ENCODE results near the gene LETMD1.

Gene LETMD1

GRCh38 chr12:51083126-51083833 lies 35.2 kb downstream of the LETMD1 start, which contains the start of gene CSRNP2:
Gene CSRNP2 (minus strand): TSS chr12:51083596. CDS start chr12:51076561, 7,035 bp downstream.
- Histone ChIP-seq H3K9me3 (ENCODE audit: control insufficient read depth, insufficient read depth, low read depth, low read length) (no peaks in the 10 kb centered on the region), H3K36me3 (ENCODE audit: control insufficient read depth in 2 of 2, insufficient read depth in 1 of 2, low read length in 2 of 2) (no peaks in the 10 kb centered on the region), H3K4me3 (ENCODE audit: low read depth, low read length) (peak within 1 kb of the TSS; percentile 91), H3K4me1 (ENCODE audit: control insufficient read depth, insufficient read depth, low read length) (peaks cover 5% of the 10 kb centered on the region; the same call in 1 of the 2 replicates), H3K27ac (ENCODE audit: extremely low read depth, low read depth, low read length) (peak within 1 kb of the TSS; percentile 63)
- CTCF ChIA-PET, result interaction anchor here (0.5 to 0.9 kb wide), 4 partner anchors 207 to 741 kb away, joined by 3 to 5 read pairs (median 3); no protein-coding TSS in a partner anchor
- POLR2A ChIA-PET, result interaction anchor here (0.5 to 2.3 kb wide), 45 partner anchors 9 to 730 kb away, joined by 3 to 23 read pairs (median 5); partner anchors contain the start of genes ATF1, DAZAP2, LETMD1 and POU6F1
- peak; percentile 94 for TF ChIP-seq ZNF184 (tag by site-specific recombination; IDR thresholded peaks at IDR 0.05)
- no peak for TF ChIP-seq ZNF701 (tag by site-specific recombination; IDR thresholded peaks at IDR 0.05)
- peak; percentile 90 for TF ChIP-seq ZFHX2 (tag by site-specific recombination; conservative IDR thresholded peaks at IDR 0.05)
- peak; percentile 87 for TF ChIP-seq ZBTB11 (tag by site-specific recombination; conservative IDR thresholded peaks at IDR 0.05; ENCODE audit: low read depth)
- TF ChIP-seq ZNF280D (tag by site-specific recombination; IDR thresholded peaks at IDR 0.05), result no peak
- peak; percentile 51; the same call in 1 of the 2 replicates for TF ChIP-seq ZNF610 (tag by site-specific recombination; IDR thresholded peaks at IDR 0.05; ENCODE audit: borderline replicate concordance)
- TF ChIP-seq ZNF660 (tag by site-specific recombination; IDR thresholded peaks at IDR 0.05), result peak; percentile 97
- no peak for TF ChIP-seq ZNF558 (tag by site-specific recombination; IDR thresholded peaks at IDR 0.05)
- 0 out of 2 replicates have a peak, but pooled peaks have one; percentile 28 for TF ChIP-seq ZNF624 (tag by site-specific recombination; IDR thresholded peaks at IDR 0.05)
- TF ChIP-seq ZNF629 (tag by site-specific recombination; IDR thresholded peaks at IDR 0.05), result peak; percentile 5; the same call in 1 of the 2 replicates
- no peak for TF ChIP-seq ZNF791 (tag by site-specific recombination; IDR thresholded peaks at IDR 0.05)
- TF ChIP-seq ZNF112 (tag by site-specific recombination; IDR thresholded peaks at IDR 0.05), result no peak
- peak; percentile 95 for TF ChIP-seq ZNF76 (tag by site-specific recombination; IDR thresholded peaks at IDR 0.05; ENCODE audit: borderline replicate concordance, low read depth)
- no peak for TF ChIP-seq ZNF639 (tag by site-specific recombination; IDR thresholded peaks at IDR 0.05)
- no peak for TF ChIP-seq ZNF266 (tag by site-specific recombination; IDR thresholded peaks at IDR 0.05; ENCODE audit: low read depth)
- TF ChIP-seq HIC1 (tag by site-specific recombination; IDR thresholded peaks at IDR 0.05), result peak; percentile 84
- TF ChIP-seq ZNF549 (tag by site-specific recombination; IDR thresholded peaks at IDR 0.05), result no peak; the same call in 1 of the 2 replicates
- no peak; the same call in 1 of the 2 replicates for TF ChIP-seq YY1 (tag by site-specific recombination; IDR thresholded peaks at IDR 0.05)
- TF ChIP-seq ZNF776 (tag by site-specific recombination; IDR thresholded peaks at IDR 0.05; ENCODE audit: borderline replicate concordance), result no peak
- TF ChIP-seq ZNF274 (IDR thresholded peaks at IDR 0.05; ENCODE audit: low read length), result no peak
- TF ChIP-seq ZNF274 (tag by site-specific recombination; IDR thresholded peaks at IDR 0.05; ENCODE audit: borderline replicate concordance), result no peak
- TF ChIP-seq BCL11A (tag by site-specific recombination; IDR thresholded peaks at IDR 0.05; ENCODE audit: low read depth), result no peak

Measured in HEK293 (cell line).